HepG2 (cell line): Measurements from ENCODE around the gene CARS1. TPM values are rescaled to one million over a fixed set of nuclear protein-coding genes. Genes with fewer than 3 reads are reported as not detected.

Experiments used
- ATAC-seq: fragments of 200-7000 bp; cut with Tn5 transposase; 3 replicates; pipeline ENCODE4 v1.9.1; 2020; ENCODE audit warnings: mild to moderate bottlenecking, moderate library complexity
- BruUV-seq: library from RNA; stranded (reverse); fragments of 400-500 nt; replicated peaks from 2 replicates; lab custom pipeline; 2021; lab: Mats Ljungman, UMichigan
- CTCF ChIA-PET: fragments of 300-600 bp; formaldehyde crosslinking; extraction: SDS; loops from one replicate; lab custom pipeline; 2021; ENCODE audit warnings: low total read pairs, inconsistent platforms, low intra/inter-chr PET ratio; lab: Yijun Ruan, JAX
- POLR2A ChIA-PET: fragments of 350-600 bp; sonication (Branson Sonifier 250); formaldehyde crosslinking; loops from one replicate; lab custom pipeline; 2020; ENCODE audit warnings: antibody characterized with exemption, inconsistent platforms; lab: Yijun Ruan, JAX
- DNase-seq: peaks from one replicate; pipeline ENCODE4 v3.0.0-alpha.2; 2015; ENCODE audit warnings: low spot score
- FAIRE-seq: peaks from 3 replicates; lab custom pipeline; 2011; peaks lifted over from hg19 to GRCh38; lab: Jason Lieb, UNC
- H2AFZ ChIP-seq: one replicate; pipeline ENCODE4 v1.6.1; 2011; ENCODE audit warnings: low read length, inconsistent platforms
- H3K27ac ChIP-seq: fragments of 300-600 bp; 3 replicates; pipeline ENCODE4 v1.8.0; 2011; ENCODE audit warnings: mixed run types, mild to moderate bottlenecking, mixed read lengths, low read length, inconsistent platforms; ENCODE audit not compliant: insufficient read depth; ENCODE audit errors: extremely low read length
- H3K27me3 ChIP-seq, 2 experiments: fragments of 200-600 bp in 1 of 2; 2 replicates in 1 of 2; 3 replicates in 1 of 2; pipeline versions ENCODE4 v1.6.0 to v1.8.0; 2011; ENCODE audit warnings: low read length in 2 of 2, mild to moderate bottlenecking in 2 of 2, moderate library complexity in 2 of 2, inconsistent platforms in 1 of 2; ENCODE audit not compliant: insufficient read depth in 2 of 2, control insufficient read depth in 1 of 2
- H3K36me3 ChIP-seq, 2 experiments: fragments of 200-600 bp in 1 of 2; replicated peaks in 1 of 2; 2 replicates in 1 of 2; 3 replicates in 1 of 2; pipeline versions ENCODE4 v1.5.1 to v1.8.0; 2011; ENCODE audit warnings: low read length in 2 of 2, inconsistent platforms in 1 of 2; ENCODE audit not compliant: insufficient read depth in 2 of 2, control insufficient read depth in 1 of 2
- H3K4me1 ChIP-seq: 2 replicates; pipeline ENCODE4 v1.5.1; 2012; ENCODE audit warnings: low read length, inconsistent platforms; ENCODE audit not compliant: insufficient read depth
- H3K4me2 ChIP-seq: 2 replicates; pipeline ENCODE4 v1.6.0; 2011; ENCODE audit warnings: low read depth, low read length, inconsistent platforms
- H3K4me3 ChIP-seq, 3 experiments: fragments of 200-600 bp in 1 of 3; sonication (generic), shearing (Covaris generic) in 1 of 3; replicated peaks in 1 of 3; 2 replicates each; pipeline ENCODE4 v1.5.1; 2011 to 2016; ENCODE audit warnings: low read length in 3 of 3, inconsistent platforms in 2 of 3, low read depth in 2 of 3, mild to moderate bottlenecking in 2 of 3, control low read depth in 1 of 3, mixed read lengths in 1 of 3; ENCODE audit not compliant: insufficient read depth in 1 of 3
- H3K79me2 ChIP-seq: one replicate; pipeline ENCODE4 v1.6.1; 2011; ENCODE audit warnings: low read length, inconsistent platforms; ENCODE audit not compliant: insufficient read depth
- H3K9ac ChIP-seq: 2 replicates; pipeline ENCODE4 v1.6.0; 2011; ENCODE audit warnings: mild to moderate bottlenecking, low read depth, low read length, inconsistent platforms; ENCODE audit not compliant: insufficient read depth
- H3K9me3 ChIP-seq: 2 replicates; pipeline ENCODE4 v1.5.1; 2012; ENCODE audit warnings: mild to moderate bottlenecking, low read length
- H4K20me1 ChIP-seq: 2 replicates; pipeline ENCODE4 v1.6.0; 2011; ENCODE audit warnings: inconsistent platforms, mild to moderate bottlenecking, low read length, moderate library complexity; ENCODE audit not compliant: insufficient read depth
- AGO1 ChIP-seq: fragments of 200-400 bp; formaldehyde crosslinking; IDR thresholded peaks from 2 replicates; pipeline ENCODE4 v1.6.1; 2017; ENCODE audit warnings: mild to moderate bottlenecking, low read depth, low read length, moderate library complexity; ENCODE audit not compliant: poor library complexity, severe bottlenecking
- NR2F2 ChIP-seq: IDR thresholded peaks from 2 replicates; pipeline ENCODE4 v1.6.1; 2012; ENCODE audit warnings: low read depth, inconsistent platforms, borderline replicate concordance
- PRMT3 ChIP-seq: sonication (generic); formaldehyde crosslinking; IDR thresholded peaks from 2 replicates; pipeline ENCODE4 v1.8.1; 2022; ENCODE audit warnings: low read depth, mild to moderate bottlenecking, moderate library complexity, missing genetic modification reagents, borderline replicate concordance
- SP4 ChIP-seq: sonication (generic); formaldehyde crosslinking; IDR thresholded peaks from 2 replicates; pipeline ENCODE4 v1.8.1; 2023; ENCODE audit warnings: mild to moderate bottlenecking, missing genetic modification reagents
- SUZ12 ChIP-seq: fragments of 150-350 bp; IDR thresholded peaks from 2 replicates; pipeline ENCODE4 v1.6.1; 2014; ENCODE audit warnings: low read depth, low read length
- ZNF792 ChIP-seq: IDR thresholded peaks from 2 replicates; pipeline ENCODE4 v1.6.1; 2016
- ZNF839 ChIP-seq: sonication (generic); formaldehyde crosslinking; IDR thresholded peaks from 2 replicates; pipeline ENCODE4 v1.4.0; 2020; ENCODE audit warnings: missing genetic modification reagents, mild to moderate bottlenecking, borderline replicate concordance
- WGBS: methylation state at CpG from one replicate; pipeline ENCODE4 v1.1.6; 2017; ENCODE audit warnings: low lambda C conversion rate; 5-methylcytosine and 5-hydroxymethylcytosine counted together
- in situ Hi-C: cut with HindIII; loops from 2 replicates; pipeline ENCODE4 v1.10.0; 2017; ENCODE audit warnings: low pct_unique_long_range_greater_than_20kb; ENCODE audit not compliant: extremely low pct_ligation_motif_present
- intact Hi-C: fragments of 100-400 bp; cut with micrococcal nuclease; formaldehyde crosslinking; loops from one replicate; pipeline ENCODE4 v1.10.0; 2022; ENCODE audit not compliant: unreplicated experiment
- polyA plus RNA-seq, 8 experiments: library from polyadenylated mRNA; depleted of rRNA in 3 of 8; stranded (reverse) in 7 of 8; unstranded in 1 of 8; fragments of >200 nt; fragmentation: Illumina TruSeq in 4 of 8; extraction: Trizol in 4 of 8; gene quantifications; 2 replicates each; pipeline versions ENCODE4 v1.2.1 to v1.2.3, GENCODE V29; 2011 to 2016; ENCODE audit warnings: low read depth in 4 of 8, missing spikeins in 1 of 8, mixed read lengths in 1 of 8; ENCODE audit not compliant: insufficient read depth in 1 of 8
- total RNA-seq, 5 experiments: library from RNA; depleted of rRNA; stranded (reverse); fragments of >200 nt; fragmentation: Illumina TruSeq; extraction: Trizol; gene quantifications; 2 replicates each; pipeline ENCODE4 v1.2.3, GENCODE V29; 2016; ENCODE audit warnings: low read depth in 1 of 5

The CARS1 gene
- total and polyA plus RNA-seq, 2 of the 13 experiments (the other 11 are each of a cell fraction or from before 2014, with no cell fraction given): 33.8 to 47.0 TPM

DNA sequence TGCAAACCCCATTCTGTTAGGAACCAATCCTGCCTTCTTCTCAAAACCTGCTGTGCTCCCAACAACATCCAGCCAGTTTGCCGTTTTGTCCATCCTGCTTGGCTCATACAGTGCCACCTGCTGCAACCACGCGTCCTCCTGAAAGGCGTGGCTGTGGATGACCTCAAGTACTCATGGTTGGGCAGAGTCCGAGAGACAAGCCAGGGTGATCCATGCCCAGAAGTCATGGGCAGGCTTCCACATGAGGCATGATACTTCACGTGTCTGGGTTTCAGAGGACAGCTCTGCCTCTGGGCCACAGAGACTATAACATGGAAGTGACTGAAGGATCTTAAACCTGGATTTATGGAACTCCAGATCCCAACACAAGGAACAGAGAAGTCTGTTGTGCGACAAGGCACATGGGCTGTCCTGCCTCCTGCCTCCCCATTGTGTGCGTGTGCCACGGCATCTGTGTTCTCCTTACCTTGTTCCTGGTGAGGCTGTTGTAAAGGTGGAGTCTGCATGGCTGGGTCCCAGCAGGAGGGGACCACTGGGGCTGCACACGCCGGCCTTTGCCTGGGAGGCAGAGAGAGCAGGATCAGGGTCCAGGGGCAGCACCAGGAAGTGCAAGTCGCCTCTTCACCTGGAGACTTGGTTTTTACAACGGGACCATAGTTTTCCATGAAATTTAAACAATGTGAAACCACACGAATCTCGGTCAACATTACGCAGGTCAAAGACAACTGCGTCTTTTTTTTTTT, 15.4 kb downstream of the CARS1 start (continued):
- TF ChIP-seq ZNF839 (no peak), SP4 (CRISPR knock-in tag) (no peak), ZNF792 (CRISPR knock-in tag) (no peak), AGO1 (no peak)

DNA sequence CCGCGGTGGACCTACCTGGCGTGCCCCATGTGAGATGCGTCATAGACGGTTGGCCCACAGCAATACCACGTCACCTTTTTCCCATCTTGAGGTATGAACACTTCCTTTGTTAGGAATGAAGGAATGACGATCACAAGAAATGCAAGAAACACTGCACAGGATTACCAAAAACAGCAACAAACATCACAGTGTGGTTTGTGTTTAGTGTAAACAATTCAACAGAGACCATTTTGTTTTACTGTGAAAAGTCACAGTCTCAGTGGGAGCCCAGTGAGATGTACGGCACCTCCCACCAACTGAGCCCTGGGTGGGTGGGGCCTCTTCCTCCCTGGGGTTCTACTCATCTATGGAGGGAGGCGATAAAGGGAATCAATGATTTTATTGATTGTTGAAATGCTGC, 16.3 kb downstream of the CARS1 start:
- in situ Hi-C loops: loop anchor here (5.0 kb wide), 1 partner anchor 51 kb away; no protein-coding TSS in a partner anchor
- POLR2A ChIA-PET: no interaction called here
- Histone ChIP-seq H3K9ac (no peak overlapping the region), H3K9me3 (no peaks in the 10 kb centered on the region), H3K4me3 (no peak overlapping the region), H4K20me1 (peaks cover 20% of the 10 kb centered on the region), H3K27ac (no peak overlapping the region), H3K79me2 (peaks cover 7% of the 10 kb centered on the region), H3K4me2 (no peak overlapping the region), H3K27me3 (no peaks in the 10 kb centered on the region), H3K36me3 (peaks cover 28 to 68% of the 10 kb centered on the region in 2 experiments; a peak in 4 of 5 replicates), H3K4me1 (no peaks in the 10 kb centered on the region), H2AFZ (no peak overlapping the region)
- intact Hi-C loops: no loop called here
- TF ChIP-seq NR2F2 (no peak), PRMT3 (CRISPR knock-in tag) (no peak), SUZ12 (no peak)
- BruUV-seq: no TSS peak
- ATAC-seq (no peak), FAIRE-seq (no peak), DNase-seq (no peak)
- CTCF ChIA-PET: no interaction called here
- WGBS: 96% methylated on average over 9 of the region's 9 CpGs
